ENCODE results near the gene PTH2. TPM values are rescaled to one million over a fixed set of nuclear protein-coding genes. Genes with fewer than 3 reads are reported as not detected.

The PTH2 gene
- total and polyA plus RNA-seq, 10 of the 15 experiments (the other 5 are each of a cell fraction or from before 2014, with no cell fraction given) = not detected

DNA sequence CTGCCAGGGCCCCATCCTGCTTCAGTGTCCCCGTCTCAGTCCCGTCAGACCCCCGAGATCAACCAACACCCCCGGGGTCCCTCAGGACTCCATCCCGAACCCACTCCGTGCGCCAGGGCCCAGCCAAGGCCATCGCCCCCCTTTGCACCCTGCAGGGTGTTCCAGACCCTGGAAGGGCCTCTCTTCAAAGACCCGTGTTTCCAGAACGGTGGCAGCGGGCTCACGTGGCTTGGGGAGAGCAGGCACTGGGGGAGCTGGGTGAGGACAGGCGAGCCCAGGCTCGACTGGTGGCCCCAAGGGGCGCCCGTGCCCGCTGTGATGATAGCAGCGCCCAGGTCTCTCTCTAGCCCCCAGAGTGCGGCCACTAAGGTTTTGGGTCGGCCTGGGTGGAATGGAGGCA is 33.8 kb downstream of the PTH2 start:
- FAIRE-seq (no peak), DNase-seq (ENCODE audit: low read depth, low spot score) (no peak), ATAC-seq (no peak)
- no peaks in the 10 kb centered on the region for H3K4me1 ChIP-seq (ENCODE audit: control insufficient read depth, insufficient read depth, low read length)
- no peaks in the 10 kb centered on the region for H4K20me1 ChIP-seq (ENCODE audit: control insufficient read depth, insufficient read depth)
- POLR2A ChIA-PET = interaction anchor here (0.6 kb wide), 1 partner anchor 83 kb away, joined by 3 read pairs; no protein-coding TSS in a partner anchor
- H3K9ac ChIP-seq (ENCODE audit: control insufficient read depth, insufficient read depth, low read length) = no peak overlapping the region
- H3K4me2 ChIP-seq (ENCODE audit: control insufficient read depth, insufficient read depth) = no peak overlapping the region
- no peaks in the 10 kb centered on the region for H3K36me3 ChIP-seq (ENCODE audit: control insufficient read depth in 2 of 2, insufficient read depth in 2 of 2, low read length in 1 of 2)
- H2AFZ ChIP-seq (ENCODE audit: control insufficient read depth, low read depth, low read length) = no peak overlapping the region
- H3K27ac ChIP-seq (ENCODE audit: control insufficient read depth, insufficient read depth) = no peak overlapping the region
- RAD21 ChIA-PET (ENCODE audit: unreplicated experiment) = interaction anchor here (0.7 to 1.2 kb wide), 2 partner anchors 26 to 65 kb away, joined by 3 to 4 read pairs; partner anchors contain the start of gene SLC6A16
- intact Hi-C loops (cut with micrococcal nuclease; ENCODE audit: unreplicated experiment) = no loop called here
- SMC1A ChIA-PET (ENCODE audit: uncharacterized antibody, unreplicated experiment) = interaction anchor here (0.8 to 1.0 kb wide), 2 partner anchors 30 to 162 kb away, joined by 3 read pairs; no protein-coding TSS in a partner anchor
- no peak for TF ChIP-seq TCF3 (IDR thresholded peaks at IDR 0.05; ENCODE audit: borderline replicate concordance, insufficient read depth, low read depth, low read length)
- TF ChIP-seq RAD51 (IDR thresholded peaks at IDR 0.05) = no peak
- TF ChIP-seq EGR1 (IDR thresholded peaks at IDR 0.05; ENCODE audit: borderline replicate concordance in 1 of 2, low read depth in 2 of 2, low read length in 2 of 2) = no peak
- no peak for TF ChIP-seq BRCA1 (IDR thresholded peaks at IDR 0.05; ENCODE audit: low read depth, low read length)
- TF ChIP-seq, protein P1, sequence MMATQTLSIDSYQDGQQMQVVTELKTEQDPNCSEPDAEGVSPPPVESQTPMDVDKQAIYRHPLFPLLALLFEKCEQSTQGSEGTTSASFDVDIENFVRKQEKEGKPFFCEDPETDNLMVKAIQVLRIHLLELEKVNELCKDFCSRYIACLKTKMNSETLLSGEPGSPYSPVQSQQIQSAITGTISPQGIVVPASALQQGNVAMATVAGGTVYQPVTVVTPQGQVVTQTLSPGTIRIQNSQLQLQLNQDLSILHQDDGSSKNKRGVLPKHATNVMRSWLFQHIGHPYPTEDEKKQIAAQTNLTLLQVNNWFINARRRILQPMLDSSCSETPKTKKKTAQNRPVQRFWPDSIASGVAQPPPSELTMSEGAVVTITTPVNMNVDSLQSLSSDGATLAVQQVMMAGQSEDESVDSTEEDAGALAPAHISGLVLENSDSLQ (IDR thresholded peaks at IDR 0.05) = no peak
- no peak for TF ChIP-seq RELA (IDR thresholded peaks at IDR 0.05; ENCODE audit: borderline replicate concordance, partially characterized antibody)
- no peak for TF ChIP-seq ZNF622 (IDR thresholded peaks at IDR 0.05)
- TF ChIP-seq, protein P2, sequence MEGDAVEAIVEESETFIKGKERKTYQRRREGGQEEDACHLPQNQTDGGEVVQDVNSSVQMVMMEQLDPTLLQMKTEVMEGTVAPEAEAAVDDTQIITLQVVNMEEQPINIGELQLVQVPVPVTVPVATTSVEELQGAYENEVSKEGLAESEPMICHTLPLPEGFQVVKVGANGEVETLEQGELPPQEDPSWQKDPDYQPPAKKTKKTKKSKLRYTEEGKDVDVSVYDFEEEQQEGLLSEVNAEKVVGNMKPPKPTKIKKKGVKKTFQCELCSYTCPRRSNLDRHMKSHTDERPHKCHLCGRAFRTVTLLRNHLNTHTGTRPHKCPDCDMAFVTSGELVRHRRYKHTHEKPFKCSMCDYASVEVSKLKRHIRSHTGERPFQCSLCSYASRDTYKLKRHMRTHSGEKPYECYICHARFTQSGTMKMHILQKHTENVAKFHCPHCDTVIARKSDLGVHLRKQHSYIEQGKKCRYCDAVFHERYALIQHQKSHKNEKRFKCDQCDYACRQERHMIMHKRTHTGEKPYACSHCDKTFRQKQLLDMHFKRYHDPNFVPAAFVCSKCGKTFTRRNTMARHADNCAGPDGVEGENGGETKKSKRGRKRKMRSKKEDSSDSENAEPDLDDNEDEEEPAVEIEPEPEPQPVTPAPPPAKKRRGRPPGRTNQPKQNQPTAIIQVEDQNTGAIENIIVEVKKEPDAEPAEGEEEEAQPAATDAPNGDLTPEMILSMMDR (IDR thresholded peaks at IDR 0.05 in 2 of 3, conservative IDR thresholded peaks at IDR 0.05 in 1 of 3; ENCODE audit: control insufficient read depth in 2 of 3, extremely low read depth in 1 of 3, insufficient read depth in 1 of 3, low read depth in 3 of 3, low read length in 3 of 3) = no peak
- no peak for TF ChIP-seq YY1 (IDR thresholded peaks at IDR 0.05; ENCODE audit: low read depth, low read length)
- no peak for TF ChIP-seq NR2F1 (conservative IDR thresholded peaks at IDR 0.05)
- TF ChIP-seq RAD21 (IDR thresholded peaks at IDR 0.05; ENCODE audit: insufficient read depth, low read depth, low read length) = no peak
- TF ChIP-seq, protein P3, sequence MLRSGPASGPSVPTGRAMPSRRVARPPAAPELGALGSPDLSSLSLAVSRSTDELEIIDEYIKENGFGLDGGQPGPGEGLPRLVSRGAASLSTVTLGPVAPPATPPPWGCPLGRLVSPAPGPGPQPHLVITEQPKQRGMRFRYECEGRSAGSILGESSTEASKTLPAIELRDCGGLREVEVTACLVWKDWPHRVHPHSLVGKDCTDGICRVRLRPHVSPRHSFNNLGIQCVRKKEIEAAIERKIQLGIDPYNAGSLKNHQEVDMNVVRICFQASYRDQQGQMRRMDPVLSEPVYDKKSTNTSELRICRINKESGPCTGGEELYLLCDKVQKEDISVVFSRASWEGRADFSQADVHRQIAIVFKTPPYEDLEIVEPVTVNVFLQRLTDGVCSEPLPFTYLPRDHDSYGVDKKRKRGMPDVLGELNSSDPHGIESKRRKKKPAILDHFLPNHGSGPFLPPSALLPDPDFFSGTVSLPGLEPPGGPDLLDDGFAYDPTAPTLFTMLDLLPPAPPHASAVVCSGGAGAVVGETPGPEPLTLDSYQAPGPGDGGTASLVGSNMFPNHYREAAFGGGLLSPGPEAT (IDR thresholded peaks at IDR 0.05; ENCODE audit: low read depth) = no peak
- no peak for TF ChIP-seq YBX1 (IDR thresholded peaks at IDR 0.05)
- TF ChIP-seq, protein P4, sequence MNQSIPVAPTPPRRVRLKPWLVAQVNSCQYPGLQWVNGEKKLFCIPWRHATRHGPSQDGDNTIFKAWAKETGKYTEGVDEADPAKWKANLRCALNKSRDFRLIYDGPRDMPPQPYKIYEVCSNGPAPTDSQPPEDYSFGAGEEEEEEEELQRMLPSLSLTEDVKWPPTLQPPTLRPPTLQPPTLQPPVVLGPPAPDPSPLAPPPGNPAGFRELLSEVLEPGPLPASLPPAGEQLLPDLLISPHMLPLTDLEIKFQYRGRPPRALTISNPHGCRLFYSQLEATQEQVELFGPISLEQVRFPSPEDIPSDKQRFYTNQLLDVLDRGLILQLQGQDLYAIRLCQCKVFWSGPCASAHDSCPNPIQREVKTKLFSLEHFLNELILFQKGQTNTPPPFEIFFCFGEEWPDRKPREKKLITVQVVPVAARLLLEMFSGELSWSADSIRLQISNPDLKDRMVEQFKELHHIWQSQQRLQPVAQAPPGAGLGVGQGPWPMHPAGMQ (IDR thresholded peaks at IDR 0.05; ENCODE audit: borderline replicate concordance) = no peak
- no peaks in the 10 kb centered on the region for H3K79me2 ChIP-seq (ENCODE audit: control insufficient read depth, insufficient read depth, low read length)
- no peaks in the 10 kb centered on the region for H3K27me3 ChIP-seq (replicated peaks in 1 of 2; ENCODE audit: control insufficient read depth in 2 of 2, insufficient read depth in 2 of 2, low read length in 1 of 2)
- H3K9me3 ChIP-seq (replicated peaks; ENCODE audit: control insufficient read depth, insufficient read depth, low read length) = no peaks in the 10 kb centered on the region
- 48% methylated on average over 20 of the region's 20 CpGs for WGBS (ENCODE audit: insufficient coverage, insufficient replicate concordance, low lambda C conversion rate, missing lambda C conversion rate)
- in situ Hi-C loops (cut with MboI) = no loop called here
- no TSS peak for BruUV-seq (replicated peaks)
- CTCF ChIA-PET = interaction anchor here (3.6 to 5.7 kb wide), 2 partner anchors 55 to 82 kb away, joined by 47 to 68 read pairs; partner anchors contain the start of gene FLT3LG
- no peak overlapping the region for H3K4me3 ChIP-seq

Measured in GM12878 (cell line).